Endothelial cell of umbilical vein (primary cell): ENCODE data around the gene SNX9. TPM values are rescaled to one million over a fixed set of nuclear protein-coding genes. Genes with fewer than 3 reads are reported as not detected.

ENCODE experiments used
- BruUV-seq: library from RNA; stranded (reverse); fragments of 400-500 nt; replicated peaks from 2 replicates; lab custom pipeline; 2021; lab: Mats Ljungman, UMichigan
- CTCF ChIA-PET: fragments of 300-600, 350-600 bp; sonication (Branson Sonifier 250); formaldehyde crosslinking; loops from one replicate; lab custom pipeline; 2021; ENCODE audit warnings: antibody characterized with exemption, inconsistent platforms; lab: Charles Lee
- POLR2A ChIA-PET: fragments of 300-600, 350-600 bp; sonication (Branson Sonifier 250); formaldehyde crosslinking; loops from one replicate; lab custom pipeline; 2021; ENCODE audit warnings: antibody characterized with exemption, inconsistent platforms; lab: Charles Lee
- DNase-seq: peaks from one replicate; pipeline ENCODE4 v3.0.0-alpha.2; 2011; ENCODE audit warnings: low read depth, low spot score
- FAIRE-seq: peaks from 2 replicates; lab custom pipeline; 2011; peaks lifted over from hg19 to GRCh38; lab: Jason Lieb, UNC
- H2AFZ ChIP-seq: 2 replicates; pipeline ENCODE4 v1.6.0; 2012; ENCODE audit warnings: low read depth, low read length, control low read depth, inconsistent platforms
- H3K27ac ChIP-seq: 2 replicates; pipeline ENCODE4 v1.5.1; 2011; ENCODE audit warnings: low read depth, mild to moderate bottlenecking, control low read depth, low read length, moderate library complexity; ENCODE audit not compliant: insufficient read depth
- H3K27me3 ChIP-seq, 2 experiments: 2 replicates each; pipeline versions ENCODE4 v1.6.0 to v1.6.1; 2011; ENCODE audit warnings: low read length in 2 of 2, mixed read lengths in 1 of 2; ENCODE audit not compliant: control insufficient read depth in 2 of 2, insufficient read depth in 2 of 2
- H3K36me3 ChIP-seq, 2 experiments: 2 replicates in 1 of 2; 3 replicates in 1 of 2; pipeline ENCODE4 v1.5.1; 2011; ENCODE audit warnings: low read length in 2 of 2, mild to moderate bottlenecking in 1 of 2, moderate library complexity in 1 of 2; ENCODE audit not compliant: control insufficient read depth in 2 of 2, insufficient read depth in 2 of 2; ENCODE audit errors: extremely low read depth in 1 of 2
- H3K4me1 ChIP-seq: 3 replicates; pipeline ENCODE4 v1.5.1; 2011; ENCODE audit warnings: mild to moderate bottlenecking, low read length; ENCODE audit not compliant: control insufficient read depth, insufficient read depth; ENCODE audit errors: extremely low read depth
- H3K4me2 ChIP-seq: 2 replicates; pipeline ENCODE4 v1.6.1; 2011; ENCODE audit warnings: low read length, control low read depth, mixed read lengths; ENCODE audit not compliant: insufficient read depth
- H3K4me3 ChIP-seq, 3 experiments: fragments of 200-600 bp in 1 of 3; sonication (generic), shearing (Covaris generic) in 1 of 3; replicated peaks in 1 of 3; 2 replicates each; pipeline ENCODE4 v1.5.1; 2011 to 2016; ENCODE audit warnings: control low read depth in 3 of 3, low read length in 3 of 3, mild to moderate bottlenecking in 2 of 3, inconsistent platforms in 1 of 3, low read depth in 1 of 3, moderate library complexity in 1 of 3; ENCODE audit not compliant: insufficient read depth in 1 of 3
- H3K79me2 ChIP-seq: 2 replicates; pipeline ENCODE4 v1.6.0; 2012; ENCODE audit warnings: low read length, inconsistent platforms; ENCODE audit not compliant: control insufficient read depth, insufficient read depth
- H3K9ac ChIP-seq: replicated peaks from 2 replicates; pipeline ENCODE3; 2011; ENCODE audit warnings: low read length, control low read depth; ENCODE audit not compliant: insufficient read depth; ENCODE audit errors: extremely low read depth
- H3K9me1 ChIP-seq: replicated peaks from 3 replicates; pipeline ENCODE4 v1.6.0; 2011; ENCODE audit warnings: mild to moderate bottlenecking, low read length; ENCODE audit not compliant: control insufficient read depth, insufficient read depth; ENCODE audit errors: extremely low read depth
- H3K9me3 ChIP-seq: replicated peaks from 2 replicates; pipeline ENCODE4 v1.5.1; 2012; ENCODE audit warnings: low read length, inconsistent platforms; ENCODE audit not compliant: control insufficient read depth, insufficient read depth
- H4K20me1 ChIP-seq: replicated peaks from 2 replicates; pipeline ENCODE3; 2011; ENCODE audit warnings: mild to moderate bottlenecking, low read length; ENCODE audit not compliant: control insufficient read depth, insufficient read depth; ENCODE audit errors: extremely low read depth
- EZH2 ChIP-seq: IDR thresholded peaks from 2 replicates; pipeline ENCODE4 v1.6.1; 2012; ENCODE audit warnings: borderline replicate concordance, low read depth, mild to moderate bottlenecking, moderate library complexity, low read length, inconsistent platforms; ENCODE audit not compliant: severe bottlenecking
- FOS ChIP-seq: IDR thresholded peaks from 2 replicates; pipeline ENCODE4 v1.6.1; 2011; ENCODE audit warnings: mild to moderate bottlenecking, low read length, moderate library complexity, borderline replicate concordance; ENCODE audit not compliant: insufficient read depth
- GATA2 ChIP-seq: IDR thresholded peaks from 2 replicates; pipeline ENCODE4 v1.7.0; 2011; ENCODE audit warnings: low read depth, mild to moderate bottlenecking, moderate library complexity, mixed read lengths, low read length; ENCODE audit not compliant: insufficient read length, insufficient read depth
- JUN ChIP-seq: IDR thresholded peaks from 2 replicates; pipeline ENCODE4 v1.6.1; 2011; ENCODE audit warnings: borderline replicate concordance, low read depth; ENCODE audit not compliant: insufficient read length, insufficient read depth
- MYC ChIP-seq: IDR thresholded peaks from one replicate; pipeline ENCODE4 v1.6.1; 2011; ENCODE audit warnings: mild to moderate bottlenecking, low read depth, low read length
- POLR2A ChIP-seq: IDR thresholded peaks from 2 replicates; pipeline ENCODE4 v1.6.1; 2012; ENCODE audit warnings: low read depth, mild to moderate bottlenecking, control low read depth, low read length
- POLR2AphosphoS5 ChIP-seq: IDR thresholded peaks from 2 replicates; pipeline ENCODE4 v1.6.1; 2012; ENCODE audit warnings: low read depth, mild to moderate bottlenecking, control low read depth, low read length, moderate library complexity; ENCODE audit not compliant: insufficient read depth
- dilution Hi-C: fragments of 300-500 bp; cut with MboI; formaldehyde crosslinking; loops from one replicate; pipeline ENCODE4 v1.15.0; 2019; ENCODE audit warnings: low sequenced_read_pairs; ENCODE audit not compliant: extremely low pct_ligation_motif_present
- intact Hi-C: fragments of 100-400 bp; cut with micrococcal nuclease; formaldehyde crosslinking; loops from one replicate; pipeline ENCODE4 v1.10.0; 2022
- polyA plus RNA-seq, 4 experiments: library from polyadenylated mRNA; depleted of rRNA in 3 of 4; stranded (reverse) in 3 of 4; unstranded in 1 of 4; fragments of >200 nt; gene quantifications; 2 replicates each; pipeline versions ENCODE4 v1.2.1 to v1.2.3, GENCODE V29; 2011 to 2012; ENCODE audit warnings: missing spikeins in 1 of 4
- total RNA-seq: library from RNA; stranded (reverse); gene quantifications from 2 replicates; pipeline ENCODE4 v1.2.3, GENCODE V29; 2021
- TF ChIP-seq, protein P1 (sequence below): IDR thresholded peaks from 2 replicates; pipeline ENCODE4 v1.6.1; 2011; ENCODE audit not compliant: insufficient read depth, insufficient read length
- TF ChIP-seq, protein P2 (sequence below), 2 donors: IDR thresholded peaks; 1 replicate in 1 of 2; 2 replicates in 1 of 2; pipeline ENCODE4 v1.5.1; 2011; ENCODE audit warnings: low read length in 2 of 2, mild to moderate bottlenecking in 2 of 2, moderate library complexity in 2 of 2, control low read depth in 1 of 2, inconsistent platforms in 1 of 2, low read depth in 1 of 2; ENCODE audit not compliant: insufficient read depth in 1 of 2; ENCODE audit errors: extremely low read depth in 1 of 2

SNX9 gene
- total and polyA plus RNA-seq, 2 donors (not counting 3 experiments of a cell fraction or from before 2014, with no cell fraction given): 27.5 to 54.5 TPM

DNA sequence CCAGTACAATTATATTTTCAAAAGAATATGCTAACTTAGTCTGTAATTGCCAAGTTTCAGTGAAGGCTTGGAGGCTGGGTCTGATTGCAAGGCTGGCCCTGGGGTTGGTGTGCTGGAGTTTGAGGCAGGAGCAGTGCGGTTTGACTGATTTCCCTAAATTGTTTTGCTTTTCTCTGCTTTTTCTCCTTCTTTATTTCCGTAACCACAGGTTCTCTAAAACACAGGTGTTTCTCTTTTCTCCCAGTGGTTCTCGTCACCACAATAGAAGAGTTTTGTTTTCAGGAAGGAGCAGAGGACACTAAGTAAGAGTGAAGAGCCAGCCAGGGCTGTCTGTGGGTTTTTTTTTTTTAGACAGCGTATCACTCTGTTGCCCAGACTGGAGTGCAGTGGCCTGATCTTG lies 8.2 kb upstream of the SNX9 start:
- dilution Hi-C loops: no loop called here
- Histone ChIP-seq H3K27me3 (no peaks in the 10 kb centered on the region), H3K27ac (no peak overlapping the region), H3K79me2 (no peaks in the 10 kb centered on the region), H3K4me2 (no peak overlapping the region), H3K36me3 (no peaks in the 10 kb centered on the region), H2AFZ (no peak overlapping the region), H3K4me1 (peaks cover 17% of the 10 kb centered on the region), H3K9me1 (no peaks in the 10 kb centered on the region), H3K4me3 (no peak overlapping the region), H4K20me1 (no peaks in the 10 kb centered on the region), H3K9me3 (no peaks in the 10 kb centered on the region), H3K9ac (no peak overlapping the region)
- CTCF ChIA-PET: no interaction called here
- TF ChIP-seq, protein P1, sequence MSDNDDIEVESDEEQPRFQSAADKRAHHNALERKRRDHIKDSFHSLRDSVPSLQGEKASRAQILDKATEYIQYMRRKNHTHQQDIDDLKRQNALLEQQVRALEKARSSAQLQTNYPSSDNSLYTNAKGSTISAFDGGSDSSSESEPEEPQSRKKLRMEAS: no peak
- TF ChIP-seq EZH2 (no peak), JUN (no peak), MYC (no peak), POLR2A (no peak), FOS (no peak), POLR2AphosphoS5 (no peak), GATA2 (no peak)
- TF ChIP-seq, protein P2, sequence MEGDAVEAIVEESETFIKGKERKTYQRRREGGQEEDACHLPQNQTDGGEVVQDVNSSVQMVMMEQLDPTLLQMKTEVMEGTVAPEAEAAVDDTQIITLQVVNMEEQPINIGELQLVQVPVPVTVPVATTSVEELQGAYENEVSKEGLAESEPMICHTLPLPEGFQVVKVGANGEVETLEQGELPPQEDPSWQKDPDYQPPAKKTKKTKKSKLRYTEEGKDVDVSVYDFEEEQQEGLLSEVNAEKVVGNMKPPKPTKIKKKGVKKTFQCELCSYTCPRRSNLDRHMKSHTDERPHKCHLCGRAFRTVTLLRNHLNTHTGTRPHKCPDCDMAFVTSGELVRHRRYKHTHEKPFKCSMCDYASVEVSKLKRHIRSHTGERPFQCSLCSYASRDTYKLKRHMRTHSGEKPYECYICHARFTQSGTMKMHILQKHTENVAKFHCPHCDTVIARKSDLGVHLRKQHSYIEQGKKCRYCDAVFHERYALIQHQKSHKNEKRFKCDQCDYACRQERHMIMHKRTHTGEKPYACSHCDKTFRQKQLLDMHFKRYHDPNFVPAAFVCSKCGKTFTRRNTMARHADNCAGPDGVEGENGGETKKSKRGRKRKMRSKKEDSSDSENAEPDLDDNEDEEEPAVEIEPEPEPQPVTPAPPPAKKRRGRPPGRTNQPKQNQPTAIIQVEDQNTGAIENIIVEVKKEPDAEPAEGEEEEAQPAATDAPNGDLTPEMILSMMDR (IDR thresholded peaks at IDR 0.05; ENCODE audit: extremely low read depth in 1 of 2, insufficient read depth in 1 of 2, low read depth in 1 of 2, low read length in 2 of 2): no peak
- no peak for DNase-seq
- intact Hi-C loops: no loop called here
- POLR2A ChIA-PET: no interaction called here
- BruUV-seq: no TSS peak
- no peak for FAIRE-seq
